GM12801 (cell line): ENCODE data around the gene ALAS1.

Experiments
- TF ChIP-seq, protein P1 (sequence below): IDR thresholded peaks from one replicate; pipeline ENCODE4 v1.5.1; 2011; ENCODE audit warnings: control low read depth; ENCODE audit not compliant: insufficient read length; ENCODE audit errors: extremely low read depth

Gene ALAS1

GRCh38 chr3:52221141-52221562 lies 23.2 kb downstream of the ALAS1 start:
- TF ChIP-seq, protein P1, sequence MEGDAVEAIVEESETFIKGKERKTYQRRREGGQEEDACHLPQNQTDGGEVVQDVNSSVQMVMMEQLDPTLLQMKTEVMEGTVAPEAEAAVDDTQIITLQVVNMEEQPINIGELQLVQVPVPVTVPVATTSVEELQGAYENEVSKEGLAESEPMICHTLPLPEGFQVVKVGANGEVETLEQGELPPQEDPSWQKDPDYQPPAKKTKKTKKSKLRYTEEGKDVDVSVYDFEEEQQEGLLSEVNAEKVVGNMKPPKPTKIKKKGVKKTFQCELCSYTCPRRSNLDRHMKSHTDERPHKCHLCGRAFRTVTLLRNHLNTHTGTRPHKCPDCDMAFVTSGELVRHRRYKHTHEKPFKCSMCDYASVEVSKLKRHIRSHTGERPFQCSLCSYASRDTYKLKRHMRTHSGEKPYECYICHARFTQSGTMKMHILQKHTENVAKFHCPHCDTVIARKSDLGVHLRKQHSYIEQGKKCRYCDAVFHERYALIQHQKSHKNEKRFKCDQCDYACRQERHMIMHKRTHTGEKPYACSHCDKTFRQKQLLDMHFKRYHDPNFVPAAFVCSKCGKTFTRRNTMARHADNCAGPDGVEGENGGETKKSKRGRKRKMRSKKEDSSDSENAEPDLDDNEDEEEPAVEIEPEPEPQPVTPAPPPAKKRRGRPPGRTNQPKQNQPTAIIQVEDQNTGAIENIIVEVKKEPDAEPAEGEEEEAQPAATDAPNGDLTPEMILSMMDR: no peak

DNA sequence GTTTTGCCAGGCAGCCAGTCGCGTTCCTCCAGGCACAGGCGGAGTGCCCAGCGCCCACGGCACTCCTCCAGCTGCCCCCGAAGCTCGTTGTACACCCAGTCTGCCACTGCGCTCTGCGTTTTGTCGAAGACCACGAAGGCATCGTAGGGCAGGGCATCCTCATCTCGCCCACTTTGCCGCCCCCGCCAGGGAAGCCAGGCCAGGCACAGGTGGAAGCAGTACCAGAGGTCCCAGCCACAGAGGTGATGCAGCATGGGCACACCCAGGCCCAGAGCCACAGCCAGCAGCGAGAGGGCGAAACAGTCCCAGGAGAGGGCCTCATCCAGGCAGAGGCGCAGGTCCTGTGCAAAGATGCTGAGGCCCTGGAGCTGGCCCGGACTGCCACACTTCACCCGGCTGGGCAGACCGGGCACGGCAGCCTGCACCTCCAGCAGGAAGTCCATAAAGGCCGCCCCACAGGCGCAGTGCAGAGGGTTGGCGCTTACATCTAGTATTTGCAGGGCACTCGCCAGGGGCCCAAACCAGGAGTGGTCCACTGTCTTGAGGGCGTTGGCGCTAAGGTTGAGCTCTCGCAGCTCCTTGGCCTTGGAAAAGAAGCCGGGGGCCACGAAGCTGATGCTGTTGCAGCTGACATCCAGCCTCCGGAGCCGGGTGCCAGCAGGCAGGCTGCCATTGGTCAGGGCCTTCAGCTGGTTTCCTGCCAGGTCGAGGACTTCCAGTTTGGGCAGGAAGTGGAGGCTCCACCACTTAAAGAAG lies 23.8 kb downstream of the ALAS1 start:
- TF ChIP-seq, protein P1: no peak

DNA sequence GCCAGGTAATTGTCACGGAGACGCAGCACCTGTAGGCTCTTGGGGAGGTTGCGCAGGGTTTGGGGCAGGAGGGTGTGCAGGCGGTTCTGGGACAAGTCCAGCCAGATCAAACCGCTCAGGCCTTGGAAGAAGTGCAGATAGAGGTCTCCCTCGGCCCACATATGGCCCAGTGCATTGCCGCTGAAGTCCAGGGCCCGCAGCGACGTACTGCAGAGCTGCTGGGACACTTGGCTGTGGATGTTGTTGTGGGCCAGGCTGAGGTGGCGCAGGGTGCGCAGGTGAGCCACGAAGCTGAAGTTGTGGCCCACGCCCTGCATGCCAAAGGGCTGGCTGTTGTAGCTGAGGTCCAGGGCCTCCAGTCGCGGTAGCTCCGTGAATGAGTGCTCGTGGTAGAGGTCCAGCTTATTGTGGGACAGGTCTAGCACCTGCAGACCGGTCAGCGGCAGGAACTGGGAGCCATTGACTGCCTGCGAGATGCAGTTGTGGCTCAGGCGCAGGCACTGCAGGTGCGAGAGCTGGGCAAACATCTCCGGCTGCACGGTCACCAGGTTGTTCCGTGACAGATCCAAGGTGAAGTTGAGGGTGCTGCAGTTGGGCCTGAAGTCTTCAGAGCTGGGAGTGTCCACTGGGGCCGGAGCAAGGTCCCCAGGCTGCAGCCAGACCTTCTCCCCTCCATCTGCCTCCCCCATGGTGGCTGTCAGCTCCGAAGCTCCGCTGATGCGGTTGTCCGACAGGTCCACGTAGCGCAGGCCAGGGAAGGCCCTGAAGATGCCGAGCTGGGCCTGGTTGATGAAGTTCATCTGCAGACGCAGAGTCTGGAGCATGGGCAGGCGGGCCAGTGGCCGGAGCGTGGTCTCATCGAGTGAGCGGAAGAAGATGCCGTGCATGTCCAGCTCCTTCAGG lies 24.6 kb downstream of the ALAS1 start:
- TF ChIP-seq, protein P1: no peak

DNA sequence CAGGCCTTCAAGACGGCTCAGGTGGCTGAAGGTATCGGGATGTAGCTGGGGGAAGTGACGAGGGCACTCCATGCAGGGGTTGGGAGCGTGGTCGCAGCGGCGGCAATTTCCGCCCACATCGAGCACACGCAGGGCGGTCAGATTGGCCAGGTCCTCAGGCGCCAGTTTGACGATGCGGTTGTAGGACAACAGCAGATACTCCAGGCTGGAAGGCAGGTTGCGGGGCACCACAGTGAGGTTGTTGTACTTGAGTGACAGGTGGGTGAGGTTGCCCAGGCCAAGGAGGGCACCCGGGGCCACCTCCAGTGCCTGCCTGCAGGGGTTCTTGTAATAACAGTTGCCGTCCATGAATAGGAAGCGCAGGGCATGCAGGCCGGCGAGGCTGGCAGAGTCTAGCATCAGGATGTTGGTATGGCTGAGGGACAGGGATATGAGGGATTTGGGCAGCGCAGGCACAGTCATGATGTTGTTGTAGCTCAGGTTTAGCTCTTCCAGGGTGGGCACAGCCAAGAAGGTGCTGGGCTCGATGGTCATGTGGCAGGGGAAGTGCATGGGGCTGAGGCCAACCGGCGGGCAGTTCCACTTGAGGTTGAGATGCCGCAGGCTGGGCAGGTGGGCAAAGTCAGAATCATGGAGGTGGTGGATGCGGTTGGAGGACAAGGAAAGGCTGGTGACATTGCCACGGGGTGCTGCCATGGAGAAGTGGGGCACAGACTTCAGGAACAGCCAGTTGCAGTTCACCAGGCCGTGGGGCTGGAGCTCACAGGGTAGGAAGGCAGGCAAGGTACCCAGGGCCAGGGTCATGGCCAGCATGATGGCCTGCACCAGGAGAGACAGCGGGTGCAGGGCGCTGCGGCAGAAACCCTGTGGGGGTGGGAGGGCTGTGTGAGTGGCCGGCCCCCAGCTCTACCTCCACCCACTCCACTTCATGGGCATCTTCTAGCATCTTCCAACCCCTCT lies 25.8 kb downstream of the ALAS1 start:
- TF ChIP-seq, protein P1: no peak

DNA sequence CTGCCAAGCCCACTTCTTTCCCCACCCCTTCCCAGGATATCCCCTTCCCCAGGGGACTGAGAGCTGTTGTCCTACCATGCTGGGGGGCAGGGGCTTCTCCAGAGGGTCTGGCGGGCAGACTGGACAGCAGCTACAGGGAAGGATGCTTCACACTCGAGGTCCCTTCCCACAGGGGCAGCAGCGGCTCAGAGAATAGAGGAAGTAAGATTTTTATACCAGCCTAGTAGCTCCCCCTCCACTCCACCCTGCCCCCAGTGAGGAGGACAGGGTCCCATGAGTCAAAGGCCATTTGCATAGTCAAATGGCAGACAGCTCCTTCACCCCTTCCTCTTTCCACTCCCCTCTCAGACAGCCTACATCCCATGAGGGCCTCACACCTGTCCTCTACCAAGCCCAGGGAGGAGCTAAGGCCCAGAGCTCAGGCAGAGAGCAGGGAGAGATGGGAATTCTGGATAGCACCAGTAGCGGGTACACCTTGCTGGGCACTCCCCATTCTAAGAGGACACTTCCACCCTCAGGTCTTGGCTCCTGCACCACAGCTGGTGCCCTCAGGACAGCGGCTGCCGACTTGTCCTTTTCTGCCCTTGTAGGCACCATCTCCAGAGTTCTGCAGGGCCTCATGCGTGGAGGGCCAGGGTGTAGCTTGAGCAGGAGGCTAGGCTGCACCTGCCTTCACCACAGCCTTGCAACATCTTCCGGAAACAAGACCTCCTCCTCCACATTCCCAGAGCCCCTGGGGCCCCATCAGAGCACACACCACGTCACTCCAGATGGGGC lies 27.7 kb downstream of the ALAS1 start, which contains the start of gene TLR9:
Gene TLR9, minus strand, starts transcription at position 194 of the 777 bp plus-strand sequence. Its CDS starts 116 bp downstream, at position 78.
- TF ChIP-seq, protein P1: no peak

DNA sequence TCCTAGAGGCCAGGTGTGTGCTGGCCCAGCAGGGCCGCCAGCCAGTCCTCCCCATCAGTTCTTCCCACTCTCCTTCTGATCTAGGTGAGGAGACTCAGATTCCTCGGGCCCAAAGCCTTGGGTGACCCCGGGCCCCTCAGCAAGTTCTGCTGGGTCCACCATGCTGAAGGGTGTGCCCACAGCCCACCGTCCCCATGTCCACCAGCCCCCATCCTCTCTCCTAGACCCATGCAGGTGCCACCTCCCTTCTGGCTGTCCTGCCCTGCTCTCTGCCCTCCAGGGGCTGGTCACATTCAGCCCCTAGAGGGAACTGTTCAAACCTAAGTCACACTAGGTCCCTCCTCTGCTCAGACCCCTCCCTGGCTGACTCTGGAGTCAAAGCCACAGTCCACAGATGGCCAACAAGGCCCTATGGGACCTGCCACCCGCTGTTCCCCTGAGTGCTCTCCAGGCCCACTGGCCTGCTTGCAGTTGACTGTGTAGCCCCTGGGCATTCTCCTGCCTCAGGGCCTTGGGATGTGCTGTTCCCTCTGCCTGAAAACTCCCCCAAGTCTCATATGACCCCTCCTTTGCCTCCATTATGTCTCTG lies 28.4 kb downstream of the ALAS1 start:
- TF ChIP-seq, protein P1: no peak
